ENCODE results near the gene EFNA2. TPM values are rescaled to one million over a fixed set of nuclear protein-coding genes. Genes with fewer than 3 reads are reported as not detected.

EFNA2 gene
- total and polyA plus RNA-seq, 2 of the 8 experiments (the other 6 are each of a cell fraction or from before 2014, with no cell fraction given): 4.0 to 7.0 TPM

DNA sequence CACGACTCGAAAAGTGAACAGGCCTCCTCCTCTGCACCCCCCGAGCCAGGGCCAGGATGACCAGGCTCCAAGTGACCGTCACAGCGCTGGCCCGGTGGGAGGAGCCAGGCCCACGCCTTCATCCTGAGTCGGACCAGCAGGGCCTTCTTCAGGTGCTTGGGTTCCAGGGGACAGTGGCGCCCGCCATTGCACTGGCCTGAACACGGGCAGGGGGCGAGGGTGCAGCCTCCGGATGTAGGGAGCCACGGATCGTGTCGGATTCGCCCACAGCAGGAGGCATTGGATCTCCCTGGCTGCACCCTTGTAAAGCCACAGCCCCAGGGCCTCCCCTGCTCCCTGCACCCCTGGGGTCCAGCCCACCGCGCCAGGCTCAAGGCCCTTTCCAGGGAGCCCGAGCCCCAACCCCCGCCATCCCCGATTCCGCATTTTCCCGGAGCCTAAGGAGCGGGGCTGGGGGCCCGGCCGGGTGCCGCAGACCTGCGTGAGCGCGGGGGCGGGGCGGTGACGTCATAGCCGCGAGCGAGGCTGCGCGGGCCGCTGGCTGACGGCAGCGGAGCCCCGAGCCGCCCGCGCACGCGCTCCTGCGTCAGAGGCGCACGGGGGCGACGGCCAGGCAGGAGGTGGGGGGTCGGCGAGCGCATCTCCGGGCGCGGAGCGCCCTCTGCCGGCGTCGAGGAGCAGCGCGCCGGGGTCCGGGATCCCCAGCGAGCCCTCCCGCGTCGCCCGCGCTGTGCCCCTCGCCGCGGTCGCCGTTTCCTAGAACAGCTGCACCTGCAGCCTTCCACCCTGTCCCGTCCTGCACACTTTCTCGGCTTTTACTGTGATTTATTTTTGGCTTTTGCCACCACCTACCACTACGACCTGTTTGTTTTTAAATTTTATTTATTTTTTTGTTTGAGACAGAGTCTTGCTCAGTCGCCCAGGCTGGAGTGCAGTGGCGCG, 45.6 kb upstream of the EFNA2 start (continued):
- no peak for TF ChIP-seq BCL11A (IDR thresholded peaks at IDR 0.05; ENCODE audit: low read depth in 2 of 2, low read length in 2 of 2)
- TF ChIP-seq SRF (IDR thresholded peaks at IDR 0.05; ENCODE audit: low read depth, low read length): peak; percentile 67
- TF ChIP-seq CBX5 (IDR thresholded peaks at IDR 0.05; ENCODE audit: low read depth, low read length): no peak
- TF ChIP-seq CTBP2 (IDR thresholded peaks at IDR 0.05; ENCODE audit: borderline replicate concordance, insufficient read depth, insufficient read length, low read length): peak; percentile 69
- no peak for TF ChIP-seq TBP (IDR thresholded peaks at IDR 0.05; ENCODE audit: low read depth, low read length)
- TF ChIP-seq, protein P1, sequence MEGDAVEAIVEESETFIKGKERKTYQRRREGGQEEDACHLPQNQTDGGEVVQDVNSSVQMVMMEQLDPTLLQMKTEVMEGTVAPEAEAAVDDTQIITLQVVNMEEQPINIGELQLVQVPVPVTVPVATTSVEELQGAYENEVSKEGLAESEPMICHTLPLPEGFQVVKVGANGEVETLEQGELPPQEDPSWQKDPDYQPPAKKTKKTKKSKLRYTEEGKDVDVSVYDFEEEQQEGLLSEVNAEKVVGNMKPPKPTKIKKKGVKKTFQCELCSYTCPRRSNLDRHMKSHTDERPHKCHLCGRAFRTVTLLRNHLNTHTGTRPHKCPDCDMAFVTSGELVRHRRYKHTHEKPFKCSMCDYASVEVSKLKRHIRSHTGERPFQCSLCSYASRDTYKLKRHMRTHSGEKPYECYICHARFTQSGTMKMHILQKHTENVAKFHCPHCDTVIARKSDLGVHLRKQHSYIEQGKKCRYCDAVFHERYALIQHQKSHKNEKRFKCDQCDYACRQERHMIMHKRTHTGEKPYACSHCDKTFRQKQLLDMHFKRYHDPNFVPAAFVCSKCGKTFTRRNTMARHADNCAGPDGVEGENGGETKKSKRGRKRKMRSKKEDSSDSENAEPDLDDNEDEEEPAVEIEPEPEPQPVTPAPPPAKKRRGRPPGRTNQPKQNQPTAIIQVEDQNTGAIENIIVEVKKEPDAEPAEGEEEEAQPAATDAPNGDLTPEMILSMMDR (IDR thresholded peaks at IDR 0.05; ENCODE audit: control extremely low read depth in 1 of 3, insufficient read depth in 1 of 3, low read depth in 1 of 3, low read length in 3 of 3): peak; percentile 63 to 89 (median 81)
- no peak for TF ChIP-seq CEBPB (IDR thresholded peaks at IDR 0.05; ENCODE audit: low read depth, low read length)
- peak; percentile 76 for TF ChIP-seq NRF1 (IDR thresholded peaks at IDR 0.05; ENCODE audit: low read depth, low read length)
- TF ChIP-seq HDAC2 (IDR thresholded peaks at IDR 0.05; ENCODE audit: borderline replicate concordance in 1 of 2, low read depth in 2 of 2, low read length in 2 of 2): 0 out of 4 replicates have a peak, but pooled peaks of 1 of the 2 experiments have one; percentile 20
- no peak for TF ChIP-seq POU5F1 (IDR thresholded peaks at IDR 0.05; ENCODE audit: low read depth, low read length)
- peak; percentile 95 for TF ChIP-seq JUND (IDR thresholded peaks at IDR 0.05; ENCODE audit: low read length)
- TF ChIP-seq, protein P2, sequence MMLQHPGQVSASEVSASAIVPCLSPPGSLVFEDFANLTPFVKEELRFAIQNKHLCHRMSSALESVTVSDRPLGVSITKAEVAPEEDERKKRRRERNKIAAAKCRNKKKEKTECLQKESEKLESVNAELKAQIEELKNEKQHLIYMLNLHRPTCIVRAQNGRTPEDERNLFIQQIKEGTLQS (IDR thresholded peaks at IDR 0.05; ENCODE audit: insufficient read depth, low read depth, low read length): peak; percentile 75; the same call in 1 of the 2 replicates
- TF ChIP-seq TAF1 (IDR thresholded peaks at IDR 0.05; ENCODE audit: low read depth, low read length): 0 out of 2 replicates have a peak, but pooled peaks have one; percentile 40
- TF ChIP-seq ASH2L (IDR thresholded peaks at IDR 0.05; ENCODE audit: low read length): peak; percentile 73
- TF ChIP-seq USF2 (IDR thresholded peaks at IDR 0.05; ENCODE audit: low read length): peak; percentile 24
- TF ChIP-seq SP1 (IDR thresholded peaks at IDR 0.05; ENCODE audit: low read depth, low read length): peak; percentile 52; the same call in 1 of the 2 replicates
- 0 out of 2 replicates have a peak, but pooled peaks have one; percentile 26 for TF ChIP-seq JUN (IDR thresholded peaks at IDR 0.05; ENCODE audit: low read depth, low read length)
- TF ChIP-seq MAX (IDR thresholded peaks at IDR 0.05): peak; percentile 76
